GM12872 (cell line): ENCODE data around the gene TRPC3.

ENCODE experiments used
- CTCF ChIP-seq: IDR thresholded peaks from 3 replicates; pipeline ENCODE4 v1.5.1; 2011; ENCODE audit warnings: low read depth, mild to moderate bottlenecking, low read length, moderate library complexity; ENCODE audit not compliant: insufficient read depth

The TRPC3 gene

GRCh38 chr4:121898150-121898549 lies 53.7 kb downstream of the TRPC3 start:
- 0 out of 3 replicates have a peak, but pooled peaks have one; percentile 3 for TF ChIP-seq CTCF

- no peak for TF ChIP-seq CTCF
These were observed 63.7 kb downstream of the TRPC3 start for GRCh38 chr4:121888134-121888533.

- TF ChIP-seq CTCF = no peak
These were observed 66.7 kb downstream of the TRPC3 start for GRCh38 chr4:121885115-121885514.

GRCh38 chr4:121881158-121881557 lies 70.7 kb downstream of the TRPC3 start:
- TF ChIP-seq CTCF = no peak

- TF ChIP-seq CTCF = no peak
These were observed 72.7 kb downstream of the TRPC3 start for GRCh38 chr4:121879135-121879534.

GRCh38 chr4:121877041-121877773 lies 74.7 kb downstream of the TRPC3 start:
- TF ChIP-seq CTCF = no peak

- no peak for TF ChIP-seq CTCF
These were observed 75.8 kb downstream of the TRPC3 start for GRCh38 chr4:121876070-121876469.
